Measurements from ENCODE around the gene FBXO38. TPM values are rescaled to one million over a fixed set of nuclear protein-coding genes. Genes with fewer than 3 reads are reported as not detected.

FBXO38 gene
- total and polyA plus RNA-seq, 9 of the 15 experiments (the other 6 are each of a cell fraction or from before 2014, with no cell fraction given) = 7.4 to 39.4 (median 29.3) TPM

GRCh38 chr5:148395031-148395430 lies 11.3 kb downstream of the FBXO38 start:
- peaks cover 33% of the 10 kb centered on the region for H3K79me2 ChIP-seq (ENCODE audit: control insufficient read depth, insufficient read depth, low read length)
- FAIRE-seq (no peak), ATAC-seq (no peak), DNase-seq (ENCODE audit: extremely low read depth in 1 of 4, low spot score in 3 of 4) (no peak)
- POLR2A ChIA-PET = no interaction called here
- CTCF ChIA-PET (ENCODE audit: low intra/inter-chr PET ratio) = no interaction called here
- intact Hi-C loops (cut with micrococcal nuclease) (no loop called here), in situ Hi-C loops (cut with MboI) (no loop called here)
- WGBS (ENCODE audit: insufficient coverage, low coverage, missing lambda C conversion rate) = 93% methylated on average over 2 of the region's 2 CpGs
- no peak overlapping the region for H3K4me3 ChIP-seq
- H3K9ac ChIP-seq (ENCODE audit: insufficient read depth in 1 of 2, low read depth in 2 of 2, low read length in 2 of 2) = no peak overlapping the region
- H4K20me1 ChIP-seq (replicated peaks; ENCODE audit: control insufficient read depth, insufficient read depth, low read length) = no peaks in the 10 kb centered on the region
- H3K27ac ChIP-seq (ENCODE audit: extremely low read depth, low read depth, low read length) = no peak overlapping the region
- H3K4me2 ChIP-seq (ENCODE audit: insufficient read depth, low read length) = no peak overlapping the region
- BruUV-seq (replicated peaks) = no TSS peak
- H3K27me3 ChIP-seq (ENCODE audit: control insufficient read depth in 2 of 2, insufficient read depth in 2 of 2, low read length in 2 of 2) = no peaks in the 10 kb centered on the region
- no peaks in the 10 kb centered on the region for H3K9me1 ChIP-seq (ENCODE audit: control insufficient read depth, insufficient read depth, low read length)
- H3K36me3 ChIP-seq (ENCODE audit: control insufficient read depth, insufficient read depth, low read length) = peaks cover 43% of the 10 kb centered on the region
- H3K4me1 ChIP-seq (replicated peaks in 1 of 2; ENCODE audit: control insufficient read depth in 2 of 2, insufficient read depth in 2 of 2, low read length in 2 of 2) = peaks cover 0 to 15% of the 10 kb centered on the region in 2 experiments; a peak in 3 of 5 replicates
- no peak overlapping the region for H2AFZ ChIP-seq (ENCODE audit: low read depth, low read length)
- no peaks in the 10 kb centered on the region for H3K9me3 ChIP-seq (replicated peaks; ENCODE audit: control insufficient read depth, insufficient read depth, low read depth, low read length)
- TF ChIP-seq DIDO1 (tag; IDR thresholded peaks at IDR 0.05; ENCODE audit: low read depth) (no peak), ZNF592 (IDR thresholded peaks at IDR 0.05) (no peak), ZNF668 (CRISPR knock-in tag; IDR thresholded peaks at IDR 0.05) (no peak), ZNF740 (CRISPR knock-in tag; IDR thresholded peaks at IDR 0.05) (no peak), ZNF740 (tag; IDR thresholded peaks at IDR 0.05) (no peak), DPF2 (IDR thresholded peaks at IDR 0.05) (no peak), BCLAF1 (IDR thresholded peaks at IDR 0.05; ENCODE audit: borderline replicate concordance in 1 of 2, control insufficient read depth in 1 of 2, low read depth in 2 of 2, low read length in 1 of 2) (no peak), MBD1 (CRISPR knock-in tag; IDR thresholded peaks at IDR 0.05) (no peak)

All from K562 (cell line).